Breast epithelium (tissue), 3 donors: ENCODE data around the gene ALPI.

Experiments
- POLR2A ChIP-seq: fragments of 450-650 bp; IDR thresholded peaks from one replicate; pipeline ENCODE4 v1.6.1; 2016; ENCODE audit warnings: antibody characterized with exemption, mild to moderate bottlenecking, moderate library complexity
- TF ChIP-seq, protein P1 (sequence below), 3 donors: fragments of 450-650 bp; IDR thresholded peaks; one replicate each; pipeline ENCODE4 v1.5.1; 2016 to 2017; ENCODE audit warnings: antibody characterized with exemption in 3 of 3, mild to moderate bottlenecking in 3 of 3, moderate library complexity in 3 of 3

DNA sequence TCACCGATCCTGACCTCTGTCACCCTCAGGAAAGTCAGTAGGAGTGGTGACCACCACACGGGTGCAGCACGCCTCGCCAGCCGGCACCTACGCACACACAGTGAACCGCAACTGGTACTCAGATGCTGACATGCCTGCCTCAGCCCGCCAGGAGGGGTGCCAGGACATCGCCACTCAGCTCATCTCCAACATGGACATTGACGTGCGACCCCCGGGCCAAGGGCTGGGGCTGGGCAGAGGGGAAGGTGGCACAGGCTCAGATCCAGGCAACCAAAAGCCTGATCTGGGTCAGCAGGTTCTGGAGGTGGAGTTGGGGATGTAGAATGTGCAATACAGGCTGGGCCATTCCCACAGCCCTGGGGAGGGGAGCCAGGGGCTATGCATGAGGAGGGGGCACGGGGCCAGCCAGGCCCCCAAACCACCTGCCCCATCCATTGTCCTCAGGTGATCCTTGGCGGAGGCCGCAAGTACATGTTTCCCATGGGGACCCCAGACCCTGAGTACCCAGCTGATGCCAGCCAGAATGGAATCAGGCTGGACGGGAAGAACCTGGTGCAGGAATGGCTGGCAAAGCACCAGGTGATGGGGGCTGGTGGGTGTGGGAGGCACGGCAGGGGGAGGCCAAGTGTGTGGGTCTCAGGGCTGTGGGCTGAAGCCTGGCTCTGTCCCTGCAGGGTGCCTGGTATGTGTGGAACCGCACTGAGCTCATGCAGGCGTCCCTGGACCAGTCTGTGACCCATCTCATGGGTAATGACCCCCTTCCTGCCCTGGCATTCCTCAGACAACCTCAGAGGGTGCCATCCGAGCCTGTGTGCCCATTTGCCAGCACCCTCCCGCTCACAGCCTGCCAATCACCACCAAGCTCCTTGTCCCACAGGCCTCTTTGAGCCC is 1.4 kb downstream of the ALPI start:
- TF ChIP-seq POLR2A, result no peak
- TF ChIP-seq, protein P1, sequence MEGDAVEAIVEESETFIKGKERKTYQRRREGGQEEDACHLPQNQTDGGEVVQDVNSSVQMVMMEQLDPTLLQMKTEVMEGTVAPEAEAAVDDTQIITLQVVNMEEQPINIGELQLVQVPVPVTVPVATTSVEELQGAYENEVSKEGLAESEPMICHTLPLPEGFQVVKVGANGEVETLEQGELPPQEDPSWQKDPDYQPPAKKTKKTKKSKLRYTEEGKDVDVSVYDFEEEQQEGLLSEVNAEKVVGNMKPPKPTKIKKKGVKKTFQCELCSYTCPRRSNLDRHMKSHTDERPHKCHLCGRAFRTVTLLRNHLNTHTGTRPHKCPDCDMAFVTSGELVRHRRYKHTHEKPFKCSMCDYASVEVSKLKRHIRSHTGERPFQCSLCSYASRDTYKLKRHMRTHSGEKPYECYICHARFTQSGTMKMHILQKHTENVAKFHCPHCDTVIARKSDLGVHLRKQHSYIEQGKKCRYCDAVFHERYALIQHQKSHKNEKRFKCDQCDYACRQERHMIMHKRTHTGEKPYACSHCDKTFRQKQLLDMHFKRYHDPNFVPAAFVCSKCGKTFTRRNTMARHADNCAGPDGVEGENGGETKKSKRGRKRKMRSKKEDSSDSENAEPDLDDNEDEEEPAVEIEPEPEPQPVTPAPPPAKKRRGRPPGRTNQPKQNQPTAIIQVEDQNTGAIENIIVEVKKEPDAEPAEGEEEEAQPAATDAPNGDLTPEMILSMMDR (IDR thresholded peaks at IDR 0.05), result no peak
